OCI-LY3 (cell line): Measurements from ENCODE around the gene ATP7B.

ENCODE experiments used
- H2AFZ ChIP-seq: fragments of 200-600, 300-600 bp; shearing (Covaris generic); 2 replicates; pipeline ENCODE4 v1.6.0; 2014; ENCODE audit warnings: antibody characterized with exemption, low read depth, low read length
- H3K27ac ChIP-seq: fragments of 200-600, 300-600 bp; sonication (generic); 2 replicates; pipeline ENCODE4 v1.5.1; 2014; ENCODE audit warnings: mild to moderate bottlenecking, low read length, moderate library complexity, mixed read lengths
- H3K27me3 ChIP-seq: fragments of 200-600, 300-600 bp; sonication (generic); 2 replicates; pipeline ENCODE4 v1.6.1; 2014; ENCODE audit warnings: low read depth, low read length, mixed read lengths
- H3K36me3 ChIP-seq: fragments of 200-600, 300-600 bp; sonication (generic); replicated peaks from 2 replicates; pipeline ENCODE3; 2014; ENCODE audit warnings: low read depth, low read length, mixed read lengths
- H3K4me1 ChIP-seq: fragments of 300-600, 200-600 bp; sonication (generic); 2 replicates; pipeline ENCODE4 v1.6.1; 2014; ENCODE audit warnings: low read length, mixed read lengths
- H3K4me2 ChIP-seq: fragments of 200-600, 300-600 bp; sonication (generic); 2 replicates; pipeline ENCODE4 v1.6.1; 2014; ENCODE audit warnings: low read length, mixed read lengths
- H3K4me3 ChIP-seq: fragments of 300-600, 200-600 bp; sonication (generic); 2 replicates; pipeline ENCODE4 v1.5.1; 2014; ENCODE audit warnings: antibody characterized with exemption, mild to moderate bottlenecking, low read length, moderate library complexity
- H3K79me2 ChIP-seq: fragments of 300-600, 200-600 bp; shearing (Covaris generic); 2 replicates; pipeline ENCODE4 v1.6.1; 2014; ENCODE audit warnings: mild to moderate bottlenecking, low read length, mixed read lengths
- H3K9ac ChIP-seq: fragments of 300-600, 200-600 bp; shearing (Covaris generic); 2 replicates; pipeline ENCODE4 v1.6.0; 2014; ENCODE audit warnings: mild to moderate bottlenecking, low read length, moderate library complexity
- H3K9me3 ChIP-seq: fragments of 200-600, 300-600 bp; shearing (Covaris generic); 2 replicates; pipeline ENCODE4 v1.6.1; 2014; ENCODE audit warnings: low read length, mixed read lengths; ENCODE audit not compliant: insufficient read depth
- H4K20me1 ChIP-seq: fragments of 200-600, 300-600 bp; sonication (generic); 2 replicates; pipeline ENCODE4 v1.6.1; 2016; ENCODE audit warnings: low read length, mixed read lengths; ENCODE audit not compliant: insufficient read depth
- EZH2phosphoT487 ChIP-seq: fragments of 200-600 bp; shearing (Covaris generic); IDR thresholded peaks from 2 replicates; pipeline ENCODE4 v1.6.1; 2018; ENCODE audit warnings: antibody characterized with exemption, mixed run types, low read depth
- TF ChIP-seq, protein P1 (sequence below): fragments of 200-600, 300-600 bp; sonication (generic); IDR thresholded peaks from 2 replicates; pipeline ENCODE4 v1.5.1; 2014; ENCODE audit warnings: antibody characterized with exemption, low read length, low read depth

ATP7B gene

DNA sequence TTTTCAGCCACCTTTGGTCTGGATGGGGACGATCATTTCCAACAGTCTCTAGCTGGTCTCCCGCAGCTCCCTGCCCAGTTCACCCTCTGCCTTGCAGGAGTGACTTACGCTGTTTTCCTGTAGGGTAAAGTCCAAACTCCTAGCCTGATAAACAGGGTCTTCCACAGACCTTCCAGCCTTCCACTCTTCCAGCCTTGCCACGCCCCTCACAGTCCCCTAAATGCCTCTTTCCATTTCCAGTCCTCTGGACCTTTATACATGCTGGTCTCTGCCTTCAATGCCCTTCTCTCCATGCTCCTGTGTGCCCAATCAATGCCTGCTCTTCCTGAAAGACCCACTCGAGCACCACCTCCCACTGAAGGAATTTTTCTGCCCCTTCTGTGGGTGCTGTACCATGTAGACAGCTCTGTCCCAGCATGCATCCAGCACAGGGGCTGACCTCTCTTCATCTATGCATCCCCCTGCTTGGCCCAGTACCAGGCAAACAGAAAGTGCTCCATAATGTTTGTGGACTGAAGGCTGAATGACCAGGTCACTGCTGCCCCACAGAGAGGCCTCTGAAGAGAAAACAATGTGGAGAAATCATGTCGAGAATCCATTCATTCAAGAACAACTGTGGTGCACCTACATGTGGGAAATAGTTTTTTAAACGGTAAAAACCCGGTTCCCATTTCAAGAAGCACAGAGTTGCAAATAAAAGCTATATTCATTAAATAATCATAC lies 4.6 kb downstream of the ATP7B start:
- peaks cover 17% of the 10 kb centered on the region for H3K27me3 ChIP-seq
- H3K4me1 ChIP-seq = peaks cover 5% of the 10 kb centered on the region; the same call in 1 of the 2 replicates
- no peaks in the 10 kb centered on the region for H3K79me2 ChIP-seq
- no peaks in the 10 kb centered on the region for H3K9me3 ChIP-seq
- no peak overlapping the region for H3K9ac ChIP-seq
- no peak for TF ChIP-seq EZH2phosphoT487
- TF ChIP-seq, protein P1, sequence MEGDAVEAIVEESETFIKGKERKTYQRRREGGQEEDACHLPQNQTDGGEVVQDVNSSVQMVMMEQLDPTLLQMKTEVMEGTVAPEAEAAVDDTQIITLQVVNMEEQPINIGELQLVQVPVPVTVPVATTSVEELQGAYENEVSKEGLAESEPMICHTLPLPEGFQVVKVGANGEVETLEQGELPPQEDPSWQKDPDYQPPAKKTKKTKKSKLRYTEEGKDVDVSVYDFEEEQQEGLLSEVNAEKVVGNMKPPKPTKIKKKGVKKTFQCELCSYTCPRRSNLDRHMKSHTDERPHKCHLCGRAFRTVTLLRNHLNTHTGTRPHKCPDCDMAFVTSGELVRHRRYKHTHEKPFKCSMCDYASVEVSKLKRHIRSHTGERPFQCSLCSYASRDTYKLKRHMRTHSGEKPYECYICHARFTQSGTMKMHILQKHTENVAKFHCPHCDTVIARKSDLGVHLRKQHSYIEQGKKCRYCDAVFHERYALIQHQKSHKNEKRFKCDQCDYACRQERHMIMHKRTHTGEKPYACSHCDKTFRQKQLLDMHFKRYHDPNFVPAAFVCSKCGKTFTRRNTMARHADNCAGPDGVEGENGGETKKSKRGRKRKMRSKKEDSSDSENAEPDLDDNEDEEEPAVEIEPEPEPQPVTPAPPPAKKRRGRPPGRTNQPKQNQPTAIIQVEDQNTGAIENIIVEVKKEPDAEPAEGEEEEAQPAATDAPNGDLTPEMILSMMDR = no peak
- H3K27ac ChIP-seq = no peak overlapping the region
- H4K20me1 ChIP-seq = no peaks in the 10 kb centered on the region
- H2AFZ ChIP-seq = no peak overlapping the region
- H3K4me2 ChIP-seq = no peak overlapping the region
- no peaks in the 10 kb centered on the region for H3K36me3 ChIP-seq
- no peak overlapping the region for H3K4me3 ChIP-seq

DNA sequence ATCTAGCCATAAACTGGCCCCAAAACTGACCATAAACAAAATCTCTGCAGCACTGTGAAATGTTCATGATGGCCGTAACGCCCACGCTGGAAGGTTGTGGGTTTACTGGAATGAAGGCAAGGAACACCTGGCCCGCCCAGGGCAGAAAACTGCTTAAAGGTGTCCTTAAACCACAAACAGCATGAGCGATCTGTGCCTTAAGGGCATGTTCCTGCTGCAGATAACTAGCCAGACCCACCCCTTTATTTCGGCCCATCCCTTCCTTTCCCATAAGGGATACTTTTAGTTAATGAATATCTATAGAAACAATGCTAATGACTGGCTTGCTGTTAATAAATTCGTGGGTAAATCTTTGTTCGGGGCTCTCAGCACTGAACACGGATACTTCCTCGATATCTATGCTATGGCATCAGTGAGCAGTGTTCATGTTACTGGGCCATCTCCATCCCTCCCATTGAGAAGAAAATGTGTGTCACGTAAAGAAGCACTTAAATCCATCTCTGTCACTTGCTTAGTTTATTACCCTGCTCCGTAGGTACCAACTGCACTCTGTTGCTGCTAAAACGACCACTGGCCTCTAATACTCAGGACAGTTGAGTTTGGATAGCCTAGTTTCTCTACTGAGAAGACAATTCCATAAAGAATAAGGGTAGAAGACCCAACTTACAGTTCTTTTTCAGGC lies 5.3 kb downstream of the ATP7B start:
- no peak overlapping the region for H3K27ac ChIP-seq
- H3K79me2 ChIP-seq = no peaks in the 10 kb centered on the region
- no peak overlapping the region for H3K9ac ChIP-seq
- no peaks in the 10 kb centered on the region for H3K9me3 ChIP-seq
- H3K4me3 ChIP-seq = no peak overlapping the region
- H3K4me1 ChIP-seq = peaks cover 6% of the 10 kb centered on the region
- peaks cover 14% of the 10 kb centered on the region for H3K27me3 ChIP-seq
- H3K36me3 ChIP-seq = no peaks in the 10 kb centered on the region
- H4K20me1 ChIP-seq = no peaks in the 10 kb centered on the region
- H2AFZ ChIP-seq = no peak overlapping the region
- H3K4me2 ChIP-seq = no peak overlapping the region
- TF ChIP-seq, protein P1 = no peak
- TF ChIP-seq EZH2phosphoT487 = no peak

DNA sequence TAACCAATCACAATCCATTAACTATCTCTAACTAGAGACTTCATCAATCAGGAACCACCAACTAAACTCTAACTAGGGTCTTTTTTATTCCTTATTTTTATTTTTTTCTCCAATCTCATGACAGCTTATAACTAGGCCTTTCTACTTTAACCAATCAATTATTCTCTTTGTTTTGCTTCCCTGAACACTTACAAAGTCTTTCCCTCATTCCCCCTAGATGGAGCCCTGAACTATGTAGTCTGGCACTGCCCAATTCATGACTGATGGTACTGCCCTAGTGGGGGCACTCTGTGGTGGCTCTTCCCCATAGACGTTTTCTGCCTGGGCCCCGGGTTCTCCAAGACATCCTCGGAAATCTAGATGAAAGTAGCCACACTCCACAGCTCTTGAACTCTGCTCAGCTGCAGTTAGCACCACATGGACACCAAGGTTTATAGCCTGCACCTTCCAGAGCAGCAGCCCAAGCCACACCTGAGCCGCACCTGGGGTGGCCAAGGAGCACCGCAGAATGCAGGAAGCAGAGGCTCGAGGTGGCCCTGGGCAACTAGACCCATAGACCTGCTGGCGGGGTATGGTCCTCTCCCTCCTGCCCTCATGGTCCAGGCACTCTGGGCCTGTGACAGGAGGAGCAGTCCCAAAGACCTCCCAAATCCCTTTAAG lies 6.6 kb downstream of the ATP7B start:
- Histone ChIP-seq H3K4me3 (no peak overlapping the region), H3K9me3 (no peaks in the 10 kb centered on the region), H3K27ac (no peak overlapping the region), H2AFZ (no peak overlapping the region), H3K27me3 (peaks cover 6% of the 10 kb centered on the region), H3K4me2 (no peak overlapping the region), H3K9ac (no peak overlapping the region), H4K20me1 (no peaks in the 10 kb centered on the region), H3K4me1 (peaks cover 3% of the 10 kb centered on the region; the same call in 1 of the 2 replicates), H3K79me2 (no peaks in the 10 kb centered on the region), H3K36me3 (no peaks in the 10 kb centered on the region)
- TF ChIP-seq, protein P1 = 0 out of 2 replicates have a peak, but pooled peaks have one; percentile 3
- no peak for TF ChIP-seq EZH2phosphoT487

DNA sequence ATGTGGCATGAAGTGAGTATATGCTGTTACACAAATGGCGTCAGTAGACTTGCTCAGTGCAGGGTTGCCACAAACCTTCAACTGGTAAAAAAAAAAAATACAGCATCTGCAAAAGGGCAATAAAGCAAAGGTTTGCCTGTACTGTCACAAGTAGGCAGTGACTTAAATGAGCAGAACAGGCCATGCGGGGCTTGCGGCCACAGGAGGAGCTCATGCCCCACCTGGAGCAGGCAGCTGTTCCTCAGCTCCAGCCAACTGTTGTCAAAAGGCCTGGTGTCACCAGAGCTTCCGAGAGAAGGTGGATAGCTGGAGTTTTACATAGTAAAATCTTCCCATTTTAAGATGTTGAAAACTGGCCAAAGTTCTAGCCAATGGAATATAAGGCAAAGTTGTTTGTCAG lies 7.7 kb downstream of the ATP7B start:
- Histone ChIP-seq H4K20me1 (no peaks in the 10 kb centered on the region), H3K4me1 (peaks cover 3% of the 10 kb centered on the region; the same call in 1 of the 2 replicates), H3K4me2 (no peak overlapping the region), H3K36me3 (no peaks in the 10 kb centered on the region), H3K9ac (no peak overlapping the region), H3K27ac (no peak overlapping the region), H3K9me3 (no peaks in the 10 kb centered on the region), H2AFZ (no peak overlapping the region), H3K27me3 (peaks cover 15% of the 10 kb centered on the region), H3K4me3 (no peak overlapping the region), H3K79me2 (no peaks in the 10 kb centered on the region)
- TF ChIP-seq EZH2phosphoT487 = no peak
- TF ChIP-seq, protein P1 = no peak
